Measurements from ENCODE around the gene RASIP1.
A peak's percentile ranks its signal among the peaks of the same experiment; 100 is the strongest.

Gene RASIP1

DNA sequence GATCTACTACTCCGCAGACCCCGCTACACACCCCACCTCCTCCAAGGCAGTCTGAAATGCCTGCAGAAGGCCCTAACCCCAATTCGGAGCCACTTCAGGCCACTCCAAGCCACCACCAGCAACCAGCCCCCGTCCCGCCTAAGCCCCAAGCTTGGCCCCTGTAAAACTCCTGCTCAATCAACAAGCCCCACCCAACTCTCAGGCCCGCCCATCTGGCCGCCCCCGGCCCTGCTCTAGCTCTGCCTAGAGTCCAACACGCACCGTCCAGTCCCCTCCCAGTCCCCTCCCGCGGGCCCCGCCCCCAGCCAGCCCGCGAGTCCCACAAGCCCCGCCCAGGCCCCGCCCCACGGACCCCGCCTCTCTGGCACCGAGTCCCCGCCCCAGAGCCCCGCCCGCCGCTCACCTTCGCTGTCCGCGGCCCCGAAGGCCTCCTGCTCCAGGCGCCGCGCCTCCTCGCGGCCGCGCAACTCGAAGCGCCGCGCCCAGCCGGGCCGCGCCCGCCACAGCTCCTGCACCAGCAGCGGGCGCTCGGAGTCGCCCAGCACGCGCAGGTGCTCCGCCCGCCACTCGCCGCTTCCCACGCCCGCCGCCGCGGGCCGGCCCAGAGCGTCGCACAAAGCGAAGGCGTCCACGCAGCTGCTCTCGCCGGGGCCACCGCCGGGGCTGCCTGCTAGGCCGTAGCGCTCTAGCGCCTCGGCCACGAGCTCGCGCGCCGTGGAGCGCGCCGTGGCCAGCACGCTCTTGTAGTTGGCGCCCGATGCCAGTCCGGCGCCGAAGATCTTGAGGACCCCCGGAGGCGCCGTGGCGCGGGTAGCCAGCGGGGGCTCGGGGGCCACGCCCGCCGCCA lies 1.6 kb downstream of the RASIP1 start:
- H3K9me3 ChIP-seq (ENCODE audit: control insufficient read depth, low read length), result no peaks in the 10 kb centered on the region
- peaks cover 14% of the 10 kb centered on the region for H3K27me3 ChIP-seq (ENCODE audit: control insufficient read depth, insufficient read depth, low read length)
- H3K4me1 ChIP-seq (ENCODE audit: control insufficient read depth, insufficient read depth, low read length), result peaks cover 37% of the 10 kb centered on the region
- H3K4me3 ChIP-seq (ENCODE audit: low read length), result no peak overlapping the region
- H3K36me3 ChIP-seq (ENCODE audit: control insufficient read depth, insufficient read depth, low read length), result no peaks in the 10 kb centered on the region
- peak overlapping the region; percentile 43 for H3K9ac ChIP-seq (ENCODE audit: low read length)

GRCh38 chr19:48737360-48737998 lies 2.9 kb downstream of the RASIP1 start:
- Histone ChIP-seq H3K36me3 (ENCODE audit: control insufficient read depth, insufficient read depth, low read length) (no peaks in the 10 kb centered on the region), H3K9ac (ENCODE audit: low read length) (no peak overlapping the region), H3K4me3 (ENCODE audit: low read length) (no peak overlapping the region), H3K4me1 (ENCODE audit: control insufficient read depth, insufficient read depth, low read length) (peaks cover 37% of the 10 kb centered on the region), H3K9me3 (ENCODE audit: control insufficient read depth, low read length) (no peaks in the 10 kb centered on the region), H3K27me3 (ENCODE audit: control insufficient read depth, insufficient read depth, low read length) (peaks cover 14% of the 10 kb centered on the region)

DNA sequence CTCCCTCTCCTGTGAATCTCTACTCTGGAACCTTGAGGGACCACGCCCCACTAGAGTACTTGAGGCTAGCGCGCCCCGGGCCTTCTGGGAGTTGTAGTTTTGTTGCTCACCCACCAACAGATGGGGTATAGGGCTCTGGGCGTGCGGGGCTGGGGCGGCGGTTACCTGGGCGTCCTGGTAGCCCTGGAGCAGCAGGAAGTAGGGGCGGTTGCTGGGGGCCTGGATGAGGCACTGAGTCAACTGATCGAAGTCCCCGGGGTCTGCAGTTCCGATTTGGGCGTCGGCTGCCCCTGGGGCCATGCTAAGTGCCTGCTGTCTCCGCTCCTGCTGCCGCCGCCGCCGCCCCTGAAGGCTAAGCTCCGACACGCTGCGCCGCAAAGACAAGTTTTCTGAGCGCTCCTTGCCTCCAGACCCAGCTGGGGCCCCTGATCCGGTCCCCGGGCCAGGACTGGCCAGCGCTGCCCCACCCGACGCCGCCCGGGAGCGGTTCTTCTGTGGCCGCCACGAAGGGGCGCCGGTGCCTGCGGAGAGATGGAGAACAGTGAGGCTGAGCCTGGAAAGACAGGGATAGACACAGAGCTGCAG lies 5.3 kb downstream of the RASIP1 start:
- H3K27me3 ChIP-seq (ENCODE audit: control insufficient read depth, insufficient read depth, low read length), result peaks cover 9% of the 10 kb centered on the region

GRCh38 chr19:48734625-48735024 lies 5.8 kb downstream of the RASIP1 start:
- peaks cover 13% of the 10 kb centered on the region for H3K4me1 ChIP-seq (ENCODE audit: control insufficient read depth, insufficient read depth, low read length)
- no peak overlapping the region for H3K4me3 ChIP-seq (ENCODE audit: low read length)
- no peaks in the 10 kb centered on the region for H3K9me3 ChIP-seq (ENCODE audit: control insufficient read depth, low read length)
- H3K9ac ChIP-seq (ENCODE audit: low read length), result no peak overlapping the region
- peaks cover 4% of the 10 kb centered on the region for H3K27me3 ChIP-seq (ENCODE audit: control insufficient read depth, insufficient read depth, low read length)
- H3K36me3 ChIP-seq (ENCODE audit: control insufficient read depth, insufficient read depth, low read length), result no peaks in the 10 kb centered on the region

More for the DNA sequence above, 5.3 kb downstream of the RASIP1 start:
- no peak overlapping the region for H3K9ac ChIP-seq (ENCODE audit: low read length)
- H3K4me1 ChIP-seq (ENCODE audit: control insufficient read depth, insufficient read depth, low read length), result peaks cover 18% of the 10 kb centered on the region
- H3K9me3 ChIP-seq (ENCODE audit: control insufficient read depth, low read length), result no peaks in the 10 kb centered on the region
- H3K4me3 ChIP-seq (ENCODE audit: low read length), result no peak overlapping the region
- no peaks in the 10 kb centered on the region for H3K36me3 ChIP-seq (ENCODE audit: control insufficient read depth, insufficient read depth, low read length)

GRCh38 chr19:48731452-48731851 lies 9.0 kb downstream of the RASIP1 start:
- Histone ChIP-seq H3K9ac (ENCODE audit: low read length) (no peak overlapping the region), H3K4me3 (ENCODE audit: low read length) (no peak overlapping the region), H3K9me3 (ENCODE audit: control insufficient read depth, low read length) (no peaks in the 10 kb centered on the region), H3K27me3 (ENCODE audit: control insufficient read depth, insufficient read depth, low read length) (no peaks in the 10 kb centered on the region), H3K4me1 (ENCODE audit: control insufficient read depth, insufficient read depth, low read length) (no peaks in the 10 kb centered on the region), H3K36me3 (ENCODE audit: control insufficient read depth, insufficient read depth, low read length) (no peaks in the 10 kb centered on the region)

GRCh38 chr19:48728911-48729664 lies 11.3 kb downstream of the RASIP1 start:
- H3K27me3 ChIP-seq (ENCODE audit: control insufficient read depth, insufficient read depth, low read length), result no peaks in the 10 kb centered on the region
- H3K9ac ChIP-seq (ENCODE audit: low read length), result no peak overlapping the region
- no peaks in the 10 kb centered on the region for H3K9me3 ChIP-seq (ENCODE audit: control insufficient read depth, low read length)
- H3K36me3 ChIP-seq (ENCODE audit: control insufficient read depth, insufficient read depth, low read length), result no peaks in the 10 kb centered on the region
- H3K4me3 ChIP-seq (ENCODE audit: low read length), result no peak overlapping the region
- H3K4me1 ChIP-seq (ENCODE audit: control insufficient read depth, insufficient read depth, low read length), result no peaks in the 10 kb centered on the region

DNA sequence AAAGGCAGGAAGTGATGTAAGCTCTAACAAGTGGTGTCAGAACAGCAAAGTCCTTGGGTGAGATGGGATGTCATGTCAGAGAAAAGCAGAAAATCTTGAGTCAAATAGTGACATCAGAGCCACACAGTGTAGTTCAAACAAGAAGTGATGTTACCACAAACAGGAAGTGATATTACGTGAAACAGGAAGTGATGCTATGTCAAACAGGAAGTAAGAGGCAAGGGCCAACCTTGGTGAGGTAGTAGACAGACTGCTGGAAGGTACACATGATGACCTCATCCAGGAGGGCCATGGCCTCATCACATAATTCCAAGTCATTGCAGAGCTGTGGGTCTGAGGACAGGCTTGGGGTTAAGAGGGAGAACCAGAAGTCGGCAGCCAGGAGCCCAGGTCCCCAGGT lies 13.9 kb downstream of the RASIP1 start:
- Histone ChIP-seq H3K36me3 (ENCODE audit: control insufficient read depth, insufficient read depth, low read length) (no peaks in the 10 kb centered on the region), H3K9ac (ENCODE audit: low read length) (no peak overlapping the region), H3K9me3 (ENCODE audit: control insufficient read depth, low read length) (no peaks in the 10 kb centered on the region), H3K4me1 (ENCODE audit: control insufficient read depth, insufficient read depth, low read length) (no peaks in the 10 kb centered on the region), H3K4me3 (ENCODE audit: low read length) (no peak overlapping the region), H3K27me3 (ENCODE audit: control insufficient read depth, insufficient read depth, low read length) (no peaks in the 10 kb centered on the region)

DNA sequence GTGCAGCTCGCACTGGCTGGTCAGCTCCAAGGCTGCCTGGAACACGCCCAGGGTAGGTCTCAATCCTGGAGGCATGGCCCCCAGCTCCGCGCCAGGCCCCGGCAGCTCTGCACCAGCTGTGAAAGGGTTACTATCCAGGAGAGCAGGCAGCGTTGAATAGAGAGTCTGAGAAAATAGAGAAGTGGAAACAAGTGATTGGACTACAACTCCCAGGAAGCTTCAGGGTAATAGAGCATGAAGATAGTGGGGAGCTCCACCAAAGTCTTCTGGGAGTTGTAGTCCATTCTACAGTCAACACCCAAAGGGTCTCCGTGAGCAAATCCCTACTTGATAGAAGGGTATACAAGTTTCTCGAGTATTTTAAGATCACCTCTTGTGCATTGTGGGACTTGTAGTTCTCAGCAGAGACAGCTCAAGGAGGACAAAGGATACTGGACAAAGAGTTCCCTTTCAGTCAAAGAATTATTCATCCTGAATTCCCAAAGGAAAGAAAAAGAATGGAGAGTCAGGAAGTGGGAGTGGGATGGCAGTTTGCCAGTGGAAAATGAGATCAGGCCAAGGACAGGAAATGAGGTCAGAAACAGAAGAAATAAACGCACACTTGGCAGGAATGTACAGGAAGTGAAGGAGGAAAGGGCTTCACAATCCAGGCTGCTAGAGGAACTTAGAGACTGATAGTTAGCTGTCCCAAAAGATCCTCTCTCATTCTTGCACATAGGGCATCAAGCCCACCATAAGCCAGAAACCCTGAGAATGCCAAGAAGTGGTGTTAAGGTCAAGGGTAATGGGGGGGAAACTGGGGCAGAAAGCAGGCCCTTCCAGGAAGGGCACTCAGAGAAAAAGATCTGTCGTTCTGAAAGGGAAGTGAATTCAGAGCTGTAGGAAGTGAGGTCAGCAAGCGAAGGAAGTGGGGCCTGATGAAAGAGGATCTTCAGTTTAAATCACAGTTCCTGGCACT lies 15.3 kb downstream of the RASIP1 start:
- peaks cover 4% of the 10 kb centered on the region for H3K4me1 ChIP-seq (ENCODE audit: control insufficient read depth, insufficient read depth, low read length)
- no peak overlapping the region for H3K9ac ChIP-seq (ENCODE audit: low read length)
- no peaks in the 10 kb centered on the region for H3K36me3 ChIP-seq (ENCODE audit: control insufficient read depth, insufficient read depth, low read length)
- no peaks in the 10 kb centered on the region for H3K27me3 ChIP-seq (ENCODE audit: control insufficient read depth, insufficient read depth, low read length)
- no peak overlapping the region for H3K4me3 ChIP-seq (ENCODE audit: low read length)
- no peaks in the 10 kb centered on the region for H3K9me3 ChIP-seq (ENCODE audit: control insufficient read depth, low read length)

GRCh38 chr19:48722196-48722708 lies 18.2 kb downstream of the RASIP1 start:
- Histone ChIP-seq H3K27me3 (ENCODE audit: control insufficient read depth, insufficient read depth, low read length) (no peaks in the 10 kb centered on the region), H3K4me3 (ENCODE audit: low read length) (no peak overlapping the region), H3K9ac (ENCODE audit: low read length) (no peak overlapping the region), H3K36me3 (ENCODE audit: control insufficient read depth, insufficient read depth, low read length) (no peaks in the 10 kb centered on the region), H3K9me3 (ENCODE audit: control insufficient read depth, low read length) (no peaks in the 10 kb centered on the region), H3K4me1 (ENCODE audit: control insufficient read depth, insufficient read depth, low read length) (peaks cover 7% of the 10 kb centered on the region)

- Histone ChIP-seq H3K9ac (ENCODE audit: low read length) (peak overlapping the region; percentile 50), H3K4me3 (ENCODE audit: low read length) (peak overlapping the region; percentile 41), H3K27me3 (ENCODE audit: control insufficient read depth, insufficient read depth, low read length) (no peaks in the 10 kb centered on the region), H3K9me3 (ENCODE audit: control insufficient read depth, low read length) (no peaks in the 10 kb centered on the region), H3K4me1 (ENCODE audit: control insufficient read depth, insufficient read depth, low read length) (peaks cover 19% of the 10 kb centered on the region), H3K36me3 (ENCODE audit: control insufficient read depth, insufficient read depth, low read length) (no peaks in the 10 kb centered on the region)
Observed at GRCh38 chr19:48720613-48721296, 19.7 kb downstream of the RASIP1 start.

Measured in mucosa of stomach (tissue), 1 donor.